HEK293T (cell line): Measurements from ENCODE around the gene CNTN6.

Source experiments
- CTCF ChIA-PET: fragments of 350-600 bp; formaldehyde crosslinking; extraction: SDS; loops from one replicate; lab custom pipeline; 2021; ENCODE audit warnings: antibody characterized with exemption, inconsistent platforms; lab: Yijun Ruan, JAX
- POLR2A ChIA-PET: fragments of 350-600 bp; formaldehyde crosslinking; extraction: SDS; loops from one replicate; lab custom pipeline; 2020; ENCODE audit warnings: antibody characterized with exemption, inconsistent platforms; lab: Yijun Ruan, JAX
- DNase-seq: peaks from one replicate; pipeline ENCODE4 v3.0.0; 2012; ENCODE audit warnings: mixed read lengths; ENCODE audit errors: extremely low spot score
- ARNT ChIP-seq: fragments of 450-650 bp; IDR thresholded peaks from 2 replicates; pipeline ENCODE4 v1.6.1; 2017; ENCODE audit warnings: mild to moderate bottlenecking
- BHLHE40 ChIP-seq: fragments of 450-650 bp; IDR thresholded peaks from 2 replicates; pipeline ENCODE4 v1.6.1; 2016; ENCODE audit warnings: mild to moderate bottlenecking, moderate library complexity, borderline replicate concordance
- CTBP1 ChIP-seq: fragments of 450-650 bp; IDR thresholded peaks from 2 replicates; pipeline ENCODE4 v1.6.1; 2016; ENCODE audit warnings: borderline replicate concordance
- ELF4 ChIP-seq: fragments of 450-650 bp; IDR thresholded peaks from 2 replicates; pipeline ENCODE4 v1.6.1; 2017; ENCODE audit warnings: antibody characterized with exemption
- FOXA1 ChIP-seq: fragments of 450-650 bp; IDR thresholded peaks from 2 replicates; pipeline ENCODE4 v1.6.1; 2016; ENCODE audit warnings: mild to moderate bottlenecking
- FOXK2 ChIP-seq: fragments of 450-650 bp; IDR thresholded peaks from 2 replicates; pipeline ENCODE4 v1.6.1; 2016; ENCODE audit warnings: mild to moderate bottlenecking
- FOXM1 ChIP-seq: fragments of 450-650 bp; IDR thresholded peaks from 2 replicates; pipeline ENCODE4 v1.6.1; 2017; ENCODE audit warnings: mild to moderate bottlenecking, borderline replicate concordance
- HDGF ChIP-seq: fragments of 450-650 bp; IDR thresholded peaks from 2 replicates; pipeline ENCODE4 v1.6.1; 2017; ENCODE audit warnings: antibody characterized with exemption, borderline replicate concordance
- L3MBTL2 ChIP-seq: fragments of 450-650 bp; conservative IDR thresholded peaks from 2 replicates; pipeline ENCODE4 v1.6.1; 2016; ENCODE audit warnings: mild to moderate bottlenecking
- LEF1 ChIP-seq: fragments of 450-650 bp; IDR thresholded peaks from 2 replicates; pipeline ENCODE4 v1.6.1; 2017; ENCODE audit warnings: mild to moderate bottlenecking, borderline replicate concordance
- NFRKB ChIP-seq: fragments of 450-650 bp; IDR thresholded peaks from 2 replicates; pipeline ENCODE4 v1.6.1; 2016; ENCODE audit warnings: mild to moderate bottlenecking, moderate library complexity
- PKNOX1 ChIP-seq: fragments of 450-650 bp; IDR thresholded peaks from 2 replicates; pipeline ENCODE4 v1.6.1; 2016
- SP1 ChIP-seq: fragments of 450-650 bp; IDR thresholded peaks from 2 replicates; pipeline ENCODE4 v1.6.1; 2017
- SUZ12 ChIP-seq: fragments of 450-650 bp; IDR thresholded peaks from 2 replicates; pipeline ENCODE4 v1.6.1; 2016; ENCODE audit warnings: mild to moderate bottlenecking
- TARDBP ChIP-seq: fragments of 450-650 bp; IDR thresholded peaks from 2 replicates; pipeline ENCODE4 v1.6.1; 2016
- ZNF384 ChIP-seq: fragments of 450-650 bp; IDR thresholded peaks from 2 replicates; pipeline ENCODE4 v1.6.1; 2016

The CNTN6 gene

GRCh38 chr3:1079662-1080061, 13.2 kb upstream of the CNTN6 start:
- no peak for DNase-seq
- ChIA-PET CTCF (no interaction called here), POLR2A (no interaction called here)
- TF ChIP-seq LEF1 (no peak), FOXA1 (no peak), ZNF384 (no peak), NFRKB (no peak), ELF4 (no peak), L3MBTL2 (no peak), SP1 (no peak), PKNOX1 (no peak), CTBP1 (no peak), FOXK2 (no peak), SUZ12 (no peak), ARNT (no peak)

GRCh38 chr3:1082108-1082507, 10.7 kb upstream of the CNTN6 start:
- TF ChIP-seq FOXM1 = no peak
- no peak for TF ChIP-seq PKNOX1
- TF ChIP-seq LEF1 = no peak
- no peak for TF ChIP-seq BHLHE40
- TF ChIP-seq NFRKB = no peak
- TF ChIP-seq HDGF = no peak
- no peak for TF ChIP-seq ARNT
- TF ChIP-seq ZNF384 = no peak
- no peak for TF ChIP-seq SUZ12
- no peak for TF ChIP-seq CTBP1
- no peak for TF ChIP-seq TARDBP
- TF ChIP-seq SP1 = no peak
- no peak for TF ChIP-seq FOXA1
- no peak for TF ChIP-seq L3MBTL2
- TF ChIP-seq ELF4 = no peak
- TF ChIP-seq FOXK2 = no peak
- POLR2A ChIA-PET = no interaction called here

GRCh38 chr3:1087066-1087560, 5.7 kb upstream of the CNTN6 start:
- ChIA-PET POLR2A (no interaction called here), CTCF (no interaction called here)
- no peak for DNase-seq
- TF ChIP-seq ELF4 = no peak
- TF ChIP-seq L3MBTL2 = no peak
- TF ChIP-seq ZNF384 = no peak
- TF ChIP-seq TARDBP = no peak
- TF ChIP-seq HDGF = no peak
- no peak for TF ChIP-seq NFRKB
- no peak for TF ChIP-seq CTBP1
- no peak for TF ChIP-seq BHLHE40
- no peak for TF ChIP-seq LEF1
- TF ChIP-seq SUZ12 = no peak
- no peak for TF ChIP-seq ARNT
- TF ChIP-seq PKNOX1 = no peak
- TF ChIP-seq SP1 = no peak
- no peak for TF ChIP-seq FOXA1
- TF ChIP-seq FOXK2 = no peak
- no peak for TF ChIP-seq FOXM1

More at GRCh38 chr3:1082108-1082507, 10.7 kb upstream of the CNTN6 start:
- DNase-seq = peak; percentile 14
- CTCF ChIA-PET = no interaction called here

GRCh38 chr3:1088503-1088902, 4.3 kb upstream of the CNTN6 start:
- no peak for TF ChIP-seq HDGF
- no peak for TF ChIP-seq ARNT
- TF ChIP-seq CTBP1 = no peak
- DNase-seq = no peak
- ChIA-PET POLR2A (no interaction called here), CTCF (no interaction called here)

GRCh38 chr3:1091286-1091685, 1.5 kb upstream of the CNTN6 start:
- ChIA-PET CTCF (no interaction called here), POLR2A (no interaction called here)
- no peak for TF ChIP-seq ELF4
- TF ChIP-seq TARDBP = no peak
- no peak for DNase-seq

- POLR2A ChIA-PET = no interaction called here
Measured at GRCh38 chr3:1092061-1092460, 763 bp upstream of the CNTN6 start.

GRCh38 chr3:1093217-1093616, 393 bp downstream of the CNTN6 start:
- TF ChIP-seq HDGF (no peak), ARNT (no peak), PKNOX1 (no peak), TARDBP (no peak), CTBP1 (no peak), NFRKB (no peak), SP1 (no peak), L3MBTL2 (no peak)
- DNase-seq = no peak
- ChIA-PET POLR2A (no interaction called here), CTCF (no interaction called here)

More at GRCh38 chr3:1092061-1092460, 763 bp upstream of the CNTN6 start:
- TF ChIP-seq FOXA1 (no peak), HDGF (no peak), BHLHE40 (no peak), FOXK2 (no peak), LEF1 (no peak), ZNF384 (no peak), FOXM1 (no peak), TARDBP (no peak)
- CTCF ChIA-PET = no interaction called here
- DNase-seq = no peak
